ENCODE results near the gene TP53I13. TPM values are rescaled to one million over a fixed set of nuclear protein-coding genes. Genes with fewer than 3 reads are reported as not detected.
A peak's percentile ranks its signal among the peaks of the same experiment; 100 is the strongest.

TP53I13 gene
- total and polyA plus RNA-seq, 2 of the 13 experiments (the other 11 are each of a cell fraction or from before 2014, with no cell fraction given) = 16.9 to 25.7 TPM

DNA sequence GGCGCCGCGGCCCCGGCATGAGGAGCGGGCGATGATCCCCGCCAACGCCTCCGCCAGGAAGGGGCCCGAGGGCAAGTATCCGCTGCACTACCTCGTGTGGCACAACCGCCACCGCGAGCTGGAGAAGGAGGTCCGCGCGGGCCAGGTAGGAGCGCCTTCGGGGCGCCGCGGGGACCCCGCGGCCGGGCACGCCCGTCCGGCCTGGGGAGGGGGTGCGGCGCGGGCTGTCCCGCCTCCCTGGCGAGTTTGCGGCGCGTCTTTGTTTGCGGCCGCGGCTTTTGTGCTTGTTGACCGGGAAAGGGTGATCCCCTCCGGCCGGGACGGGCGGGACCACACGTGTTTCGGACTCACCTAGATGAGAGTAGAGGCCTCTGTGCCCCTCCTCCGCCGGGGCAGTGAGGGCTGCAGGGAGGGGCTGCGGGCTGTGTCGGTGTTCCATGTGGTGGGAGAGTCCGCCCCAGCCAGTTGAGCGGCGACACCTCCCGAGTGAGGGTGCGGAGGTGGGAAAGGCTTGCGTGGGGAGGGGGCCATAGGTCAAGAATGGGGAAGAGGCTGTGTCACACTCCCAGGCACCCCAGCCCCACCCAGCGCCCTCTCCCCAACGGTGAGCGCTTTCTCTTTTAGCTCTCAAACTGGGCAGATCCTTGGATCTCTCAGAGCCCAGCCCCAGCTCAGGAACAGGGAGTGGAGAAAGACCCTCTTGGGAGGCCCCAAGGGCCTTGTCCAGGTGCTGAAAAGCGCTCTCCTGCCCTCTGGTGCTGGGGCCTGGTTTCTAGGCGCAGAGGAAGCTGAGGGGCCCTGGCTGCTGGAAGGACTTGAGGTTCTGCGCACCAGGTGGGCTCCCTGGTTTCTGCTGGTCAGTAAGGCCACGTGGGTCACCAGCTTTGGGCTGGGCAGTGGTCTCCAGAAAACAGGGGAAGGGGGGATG lies 25.4 kb downstream of the TP53I13 start (continued):
- TF ChIP-seq, protein P1, sequence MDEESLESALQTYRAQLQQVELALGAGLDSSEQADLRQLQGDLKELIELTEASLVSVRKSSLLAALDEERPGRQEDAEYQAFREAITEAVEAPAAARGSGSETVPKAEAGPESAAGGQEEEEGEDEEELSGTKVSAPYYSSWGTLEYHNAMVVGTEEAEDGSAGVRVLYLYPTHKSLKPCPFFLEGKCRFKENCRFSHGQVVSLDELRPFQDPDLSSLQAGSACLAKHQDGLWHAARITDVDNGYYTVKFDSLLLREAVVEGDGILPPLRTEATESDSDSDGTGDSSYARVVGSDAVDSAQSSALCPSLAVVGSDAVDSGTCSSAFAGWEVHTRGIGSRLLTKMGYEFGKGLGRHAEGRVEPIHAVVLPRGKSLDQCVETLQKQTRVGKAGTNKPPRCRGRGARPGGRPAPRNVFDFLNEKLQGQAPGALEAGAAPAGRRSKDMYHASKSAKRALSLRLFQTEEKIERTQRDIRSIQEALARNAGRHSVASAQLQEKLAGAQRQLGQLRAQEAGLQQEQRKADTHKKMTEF (CRISPR knock-in tag; IDR thresholded peaks at IDR 0.05) = 0 out of 2 replicates have a peak, but pooled peaks have one; percentile 24
- TF ChIP-seq GATAD1 (CRISPR knock-in tag; IDR thresholded peaks at IDR 0.05) (0 out of 2 replicates have a peak, but pooled peaks have one; percentile 36), ZSCAN25 (CRISPR knock-in tag; IDR thresholded peaks at IDR 0.05) (0 out of 2 replicates have a peak, but pooled peaks have one; percentile 35), NFE2L1 (CRISPR knock-in tag; IDR thresholded peaks at IDR 0.05; ENCODE audit: borderline replicate concordance) (no peak), NR2F6 (IDR thresholded peaks at IDR 0.05) (no peak), NR2F6 (CRISPR knock-in tag; IDR thresholded peaks at IDR 0.05) (peak; percentile 35; the same call in 1 of the 2 replicates), TGIF2 (CRISPR knock-in tag; IDR thresholded peaks at IDR 0.05) (0 out of 2 replicates have a peak, but pooled peaks have one; percentile 13), CHCHD3 (CRISPR knock-in tag; IDR thresholded peaks at IDR 0.05) (peak; percentile 79; the same call in 1 of the 2 replicates), RXRA (CRISPR knock-in tag; IDR thresholded peaks at IDR 0.05) (0 out of 2 replicates have a peak, but pooled peaks have one; percentile 44), KMT2B (CRISPR knock-in tag; IDR thresholded peaks at IDR 0.05) (peak; percentile 38; the same call in 1 of the 2 replicates), FOXC1 (CRISPR knock-in tag; IDR thresholded peaks at IDR 0.05; ENCODE audit: borderline replicate concordance) (peak; percentile 57; the same call in 1 of the 2 replicates), NCOA2 (CRISPR knock-in tag; IDR thresholded peaks at IDR 0.05) (0 out of 2 replicates have a peak, but pooled peaks have one; percentile 19), HNF4A (CRISPR knock-in tag; IDR thresholded peaks at IDR 0.05) (no peak), PTBP1 (IDR thresholded peaks at IDR 0.05; ENCODE audit: low read depth, low read length, poor library complexity, severe bottlenecking) (no peak), HNF4G (IDR thresholded peaks at IDR 0.05; ENCODE audit: borderline replicate concordance, low read depth, low read length) (no peak), HNF4G (CRISPR knock-in tag; IDR thresholded peaks at IDR 0.05; ENCODE audit: borderline replicate concordance, low read depth) (no peak)
- TF ChIP-seq, protein P2, sequence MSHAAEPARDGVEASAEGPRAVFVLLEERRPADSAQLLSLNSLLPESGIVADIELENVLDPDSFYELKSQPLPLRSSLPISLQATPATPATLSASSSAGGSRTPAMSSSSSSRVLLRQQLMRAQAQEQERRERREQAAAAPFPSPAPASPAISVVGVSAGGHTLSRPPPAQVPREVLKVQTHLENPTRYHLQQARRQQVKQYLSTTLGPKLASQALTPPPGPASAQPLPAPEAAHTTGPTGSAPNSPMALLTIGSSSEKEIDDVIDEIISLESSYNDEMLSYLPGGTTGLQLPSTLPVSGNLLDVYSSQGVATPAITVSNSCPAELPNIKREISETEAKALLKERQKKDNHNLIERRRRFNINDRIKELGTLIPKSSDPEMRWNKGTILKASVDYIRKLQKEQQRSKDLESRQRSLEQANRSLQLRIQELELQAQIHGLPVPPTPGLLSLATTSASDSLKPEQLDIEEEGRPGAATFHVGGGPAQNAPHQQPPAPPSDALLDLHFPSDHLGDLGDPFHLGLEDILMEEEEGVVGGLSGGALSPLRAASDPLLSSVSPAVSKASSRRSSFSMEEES (CRISPR knock-in tag; IDR thresholded peaks at IDR 0.05) = peak; percentile 72; the same call in 1 of the 2 replicates
- TF ChIP-seq, protein P3, sequence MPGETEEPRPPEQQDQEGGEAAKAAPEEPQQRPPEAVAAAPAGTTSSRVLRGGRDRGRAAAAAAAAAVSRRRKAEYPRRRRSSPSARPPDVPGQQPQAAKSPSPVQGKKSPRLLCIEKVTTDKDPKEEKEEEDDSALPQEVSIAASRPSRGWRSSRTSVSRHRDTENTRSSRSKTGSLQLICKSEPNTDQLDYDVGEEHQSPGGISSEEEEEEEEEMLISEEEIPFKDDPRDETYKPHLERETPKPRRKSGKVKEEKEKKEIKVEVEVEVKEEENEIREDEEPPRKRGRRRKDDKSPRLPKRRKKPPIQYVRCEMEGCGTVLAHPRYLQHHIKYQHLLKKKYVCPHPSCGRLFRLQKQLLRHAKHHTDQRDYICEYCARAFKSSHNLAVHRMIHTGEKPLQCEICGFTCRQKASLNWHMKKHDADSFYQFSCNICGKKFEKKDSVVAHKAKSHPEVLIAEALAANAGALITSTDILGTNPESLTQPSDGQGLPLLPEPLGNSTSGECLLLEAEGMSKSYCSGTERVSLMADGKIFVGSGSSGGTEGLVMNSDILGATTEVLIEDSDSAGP (CRISPR knock-in tag; IDR thresholded peaks at IDR 0.05; ENCODE audit: borderline replicate concordance) = peak; percentile 39; the same call in 1 of the 2 replicates
- TF ChIP-seq, protein P4, sequence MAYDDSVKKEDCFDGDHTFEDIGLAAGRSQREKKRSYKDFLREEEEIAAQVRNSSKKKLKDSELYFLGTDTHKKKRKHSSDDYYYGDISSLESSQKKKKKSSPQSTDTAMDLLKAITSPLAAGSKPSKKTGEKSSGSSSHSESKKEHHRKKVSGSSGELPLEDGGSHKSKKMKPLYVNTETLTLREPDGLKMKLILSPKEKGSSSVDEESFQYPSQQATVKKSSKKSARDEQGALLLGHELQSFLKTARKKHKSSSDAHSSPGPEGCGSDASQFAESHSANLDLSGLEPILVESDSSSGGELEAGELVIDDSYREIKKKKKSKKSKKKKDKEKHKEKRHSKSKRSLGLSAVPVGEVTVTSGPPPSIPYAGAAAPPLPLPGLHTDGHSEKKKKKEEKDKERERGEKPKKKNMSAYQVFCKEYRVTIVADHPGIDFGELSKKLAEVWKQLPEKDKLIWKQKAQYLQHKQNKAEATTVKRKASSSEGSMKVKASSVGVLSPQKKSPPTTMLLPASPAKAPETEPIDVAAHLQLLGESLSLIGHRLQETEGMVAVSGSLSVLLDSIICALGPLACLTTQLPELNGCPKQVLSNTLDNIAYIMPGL (CRISPR knock-in tag; IDR thresholded peaks at IDR 0.05; ENCODE audit: borderline replicate concordance in 1 of 2, low read depth in 1 of 2) = peak; percentile 39 to 42; a peak in 1 of 4 replicates
- TF ChIP-seq, protein P5, sequence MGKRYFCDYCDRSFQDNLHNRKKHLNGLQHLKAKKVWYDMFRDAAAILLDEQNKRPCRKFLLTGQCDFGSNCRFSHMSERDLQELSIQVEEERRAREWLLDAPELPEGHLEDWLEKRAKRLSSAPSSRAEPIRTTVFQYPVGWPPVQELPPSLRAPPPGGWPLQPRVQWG (CRISPR knock-in tag; IDR thresholded peaks at IDR 0.05; ENCODE audit: borderline replicate concordance, low read depth) = no peak
- TF ChIP-seq, protein P6, sequence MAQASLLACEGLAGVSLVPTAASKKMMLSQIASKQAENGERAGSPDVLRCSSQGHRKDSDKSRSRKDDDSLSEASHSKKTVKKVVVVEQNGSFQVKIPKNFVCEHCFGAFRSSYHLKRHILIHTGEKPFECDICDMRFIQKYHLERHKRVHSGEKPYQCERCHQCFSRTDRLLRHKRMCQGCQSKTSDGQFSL (CRISPR knock-in tag; IDR thresholded peaks at IDR 0.05) = no peak

Data from HepG2 (cell line).